ENCODE data around the gene SELENOO.
A peak's percentile ranks its signal among the peaks of the same experiment; 100 is the strongest.

Gene SELENOO

DNA sequence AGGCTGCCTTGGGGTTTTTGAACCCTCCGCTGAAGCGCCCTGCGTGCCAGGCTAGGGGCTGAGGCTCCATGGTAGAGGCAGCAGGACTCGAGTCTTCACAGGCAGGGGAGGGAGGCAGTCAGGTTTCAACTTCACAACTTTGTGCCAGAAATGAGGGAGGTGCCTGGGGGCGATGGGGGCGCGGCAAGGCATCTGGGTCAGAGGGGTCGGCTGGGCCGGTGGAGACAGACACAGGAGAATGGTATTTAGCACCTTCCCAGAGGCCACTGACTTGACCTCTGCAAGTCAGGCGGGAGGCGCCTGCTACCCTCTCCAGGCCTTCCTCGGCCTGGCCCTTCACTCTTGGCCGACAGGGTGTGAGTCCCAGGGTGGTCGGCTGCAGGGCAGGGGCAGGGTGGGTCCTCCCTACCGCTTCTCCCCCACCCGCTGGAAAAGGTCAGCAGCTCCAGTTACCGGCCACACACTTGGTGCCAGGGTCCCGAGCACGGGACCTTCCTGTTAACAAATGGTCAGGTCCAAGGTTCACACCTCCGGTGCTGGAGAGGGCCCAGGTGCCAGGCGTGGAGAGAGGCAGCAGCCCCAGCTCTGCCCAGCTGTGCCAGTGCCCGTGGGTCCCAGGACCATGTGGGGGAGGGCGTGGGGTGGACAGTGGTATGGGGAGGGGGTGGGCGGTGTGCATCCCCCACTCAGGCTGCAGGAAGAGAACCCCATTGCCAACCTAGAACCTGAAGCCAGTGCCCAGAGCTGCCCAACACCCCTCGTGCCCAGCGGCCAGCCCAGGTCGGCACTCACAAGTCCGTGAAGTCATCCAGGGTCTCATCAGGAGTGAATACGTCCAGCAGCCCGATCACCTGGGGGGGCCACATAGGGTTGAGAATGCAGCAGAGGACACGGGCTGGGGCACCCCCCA, 56.9 kb downstream of the SELENOO start:
- CTCF ChIA-PET, result no interaction called here
- Mint-ChIP-seq H3K4me1 (peaks cover 7% of the 10 kb centered on the region), H3K27me3 (peaks cover 46% of the 10 kb centered on the region), H3K4me3 (no peak overlapping the region), H3K9me3 (no peaks in the 10 kb centered on the region), H3K27ac (no peak overlapping the region), H3K36me3 (no peaks in the 10 kb centered on the region)
- DNase-seq, result no peak

- Mint-ChIP-seq H3K36me3 (no peaks in the 10 kb centered on the region), H3K4me3 (no peak overlapping the region), H3K9me3 (no peaks in the 10 kb centered on the region), H3K4me1 (peaks cover 7% of the 10 kb centered on the region), H3K27me3 (peaks cover 55% of the 10 kb centered on the region), H3K27ac (no peak overlapping the region)
- CTCF ChIA-PET, result no interaction called here
- no peak for DNase-seq
Measured at GRCh38 chr22:50258361-50259292, 57.8 kb downstream of the SELENOO start.

DNA sequence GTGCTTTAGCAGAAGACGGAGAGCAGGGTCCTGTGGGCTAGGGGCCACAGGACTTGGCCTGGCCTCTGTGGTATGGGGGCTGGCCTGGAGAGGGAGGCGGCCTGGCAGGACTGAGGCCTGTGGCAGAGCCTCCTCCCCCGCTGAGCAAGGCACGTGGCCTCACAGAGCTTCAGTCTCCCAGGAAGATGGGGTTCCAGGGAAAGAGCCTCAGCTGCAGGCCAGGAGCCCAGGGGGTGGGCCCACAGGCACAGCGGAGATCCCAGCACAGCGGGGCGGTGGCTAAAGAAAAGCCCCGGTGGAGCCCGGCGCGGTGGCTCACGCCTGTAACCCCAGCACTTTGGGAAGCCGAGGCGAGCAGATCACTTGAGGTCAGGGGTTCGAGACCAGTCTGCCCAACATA, 58.5 kb downstream of the SELENOO start:
- Mint-ChIP-seq H3K9me3 (no peaks in the 10 kb centered on the region), H3K27ac (no peak overlapping the region), H3K27me3 (peaks cover 62% of the 10 kb centered on the region), H3K4me3 (no peak overlapping the region), H3K36me3 (no peaks in the 10 kb centered on the region), H3K4me1 (peaks cover 7% of the 10 kb centered on the region)
- CTCF ChIA-PET, result no interaction called here
- no peak for DNase-seq

GRCh38 chr22:50260434-50260800, 59.6 kb downstream of the SELENOO start:
- CTCF ChIA-PET, result interaction anchor here (1.1 to 1.2 kb wide), 2 partner anchors 54 to 82 kb away, joined by 3 read pairs; no protein-coding TSS in a partner anchor
- no peak overlapping the region for H3K27ac Mint-ChIP-seq
- no peak for DNase-seq
- peaks cover 7% of the 10 kb centered on the region for H3K4me1 Mint-ChIP-seq
- H3K27me3 Mint-ChIP-seq, result peaks cover 70% of the 10 kb centered on the region
- no peaks in the 10 kb centered on the region for H3K9me3 Mint-ChIP-seq
- no peak overlapping the region for H3K4me3 Mint-ChIP-seq
- no peaks in the 10 kb centered on the region for H3K36me3 Mint-ChIP-seq

DNA sequence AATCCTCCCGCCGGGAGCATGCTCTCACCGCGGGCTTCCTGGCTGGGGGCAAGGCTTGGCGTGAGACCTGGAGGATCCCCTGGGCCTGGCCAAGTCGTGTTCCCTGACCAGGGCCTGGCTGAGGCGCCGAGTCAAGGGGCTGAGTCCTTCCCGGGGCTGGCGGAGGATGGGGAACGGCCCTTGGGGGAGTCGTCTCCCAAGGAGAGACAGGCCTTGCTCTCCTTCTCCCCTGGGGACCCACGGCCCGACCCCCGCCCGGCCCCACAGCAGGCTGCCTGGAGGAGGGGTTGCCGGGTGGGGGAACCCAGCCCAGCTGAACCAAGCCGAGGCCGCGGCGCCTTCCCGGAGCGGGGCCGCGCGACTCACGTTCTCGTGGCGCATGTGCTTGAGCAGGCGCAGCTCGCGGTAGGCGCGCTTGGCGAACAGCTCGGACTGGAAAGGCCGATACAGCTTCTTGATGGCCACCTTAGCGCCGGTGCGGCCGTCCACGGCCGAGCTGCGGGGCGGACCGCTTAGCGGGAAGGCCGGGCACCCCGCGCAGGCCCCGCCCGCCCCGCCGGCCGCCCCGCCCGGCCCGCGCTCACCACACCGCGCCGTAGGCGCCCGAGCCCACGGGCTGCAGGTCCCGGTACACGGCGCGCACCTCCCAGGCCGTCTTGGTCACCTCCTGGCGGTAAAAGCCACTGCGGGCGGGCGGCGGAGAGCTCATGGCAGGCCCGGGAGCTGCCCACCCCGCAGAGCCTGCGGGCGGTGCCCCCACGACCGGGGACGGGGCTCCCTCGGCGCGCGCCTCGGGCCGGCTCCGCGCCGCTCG, 60.2 kb downstream of the SELENOO start:
- Mint-ChIP-seq H3K27ac (no peak overlapping the region), H3K4me1 (peaks cover 7% of the 10 kb centered on the region), H3K4me3 (no peak overlapping the region), H3K9me3 (no peaks in the 10 kb centered on the region), H3K36me3 (no peaks in the 10 kb centered on the region), H3K27me3 (peaks cover 72% of the 10 kb centered on the region)
- DNase-seq, result peak; percentile 50
- CTCF ChIA-PET, result interaction anchor here (1.1 to 1.2 kb wide), 2 partner anchors 54 to 81 kb away, joined by 3 read pairs; no protein-coding TSS in a partner anchor

DNA sequence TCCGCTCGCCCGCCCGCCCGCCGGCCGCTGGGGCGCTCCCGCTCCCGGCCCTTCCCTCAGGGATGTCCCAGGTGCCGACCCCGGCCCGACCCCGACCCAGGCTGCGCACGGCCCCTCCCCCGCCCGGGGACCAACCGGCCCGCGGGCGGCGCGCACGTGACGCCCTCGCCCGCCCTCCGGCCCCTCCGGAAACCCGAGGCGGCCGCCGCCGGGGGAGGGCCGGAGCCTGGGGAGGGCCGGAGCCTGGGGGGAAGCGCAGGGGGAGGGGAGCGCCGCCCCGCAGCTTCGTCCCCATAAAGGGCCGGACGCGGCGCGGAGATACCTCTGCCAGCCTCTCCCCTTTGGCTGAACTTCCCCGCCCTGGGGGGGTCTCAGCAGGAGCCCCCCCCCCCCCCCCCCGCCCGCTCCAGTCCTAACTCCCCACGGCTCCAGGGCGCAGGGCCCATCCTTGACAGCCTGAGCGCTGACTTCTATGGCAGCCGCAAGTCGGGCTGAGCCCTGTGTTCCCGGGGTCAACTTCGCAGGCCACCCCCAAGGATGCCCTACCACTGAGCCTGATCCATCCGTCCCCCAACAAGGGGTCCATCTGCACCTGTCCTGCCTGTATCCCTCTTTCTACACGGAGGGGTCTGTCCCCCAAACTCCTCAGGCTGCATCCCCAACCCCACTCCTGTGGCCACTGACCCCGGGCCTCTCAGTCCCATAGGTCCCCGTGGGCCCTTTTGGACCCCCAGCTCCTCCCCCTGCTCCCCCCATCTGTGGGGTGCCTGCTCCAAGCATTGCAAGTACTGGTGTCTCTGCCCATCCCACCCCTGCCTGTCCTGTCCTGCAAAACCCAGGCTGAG, 61.0 kb downstream of the SELENOO start, which contains the start of gene MAPK12:
Gene MAPK12, minus strand, starts transcription at position 69 of the 845 bp plus-strand sequence. CDS start 174 bp downstream, outside the sequence.
- peaks cover 7% of the 10 kb centered on the region for H3K4me1 Mint-ChIP-seq
- CTCF ChIA-PET, result interaction anchor here (1.1 to 2.1 kb wide), 4 partner anchors 9 to 80 kb away, joined by 3 to 7 read pairs (median 4); partner anchors contain the start of gene HDAC10
- H3K9me3 Mint-ChIP-seq, result no peaks in the 10 kb centered on the region
- no peaks in the 10 kb centered on the region for H3K36me3 Mint-ChIP-seq
- H3K27me3 Mint-ChIP-seq, result peaks cover 76% of the 10 kb centered on the region
- H3K27ac Mint-ChIP-seq, result no peak within 1 kb of the TSS
- no peak for DNase-seq
- peak within 1 kb of the TSS; percentile 56 for H3K4me3 Mint-ChIP-seq

DNA sequence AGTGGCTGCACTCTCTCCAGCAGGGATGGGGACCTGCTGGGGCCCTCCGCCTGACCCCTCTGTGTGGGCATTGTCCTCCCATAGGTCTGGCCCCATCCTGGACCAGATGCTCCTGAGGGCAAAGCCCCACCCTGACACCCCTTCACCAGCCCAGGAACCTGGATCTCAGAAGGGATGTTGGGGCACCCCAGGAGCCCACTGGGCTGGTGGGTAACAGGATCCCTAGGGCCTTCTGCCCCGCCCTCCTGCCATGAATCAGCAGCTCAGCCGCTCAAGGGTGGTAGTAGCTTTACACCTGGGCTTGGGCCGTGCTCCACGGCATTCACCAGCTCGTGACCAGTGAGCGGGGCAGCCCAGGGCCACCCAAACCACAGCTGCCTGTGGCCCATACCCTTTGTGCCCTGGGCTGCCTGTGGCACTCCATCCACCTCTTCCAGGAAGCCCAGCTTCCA, 61.7 kb downstream of the SELENOO start:
- CTCF ChIA-PET, result interaction anchor here (1.1 to 2.1 kb wide), 3 partner anchors 10 to 80 kb away, joined by 4 to 7 read pairs (median 5); partner anchors contain the start of gene HDAC10
- Mint-ChIP-seq H3K27ac (no peak overlapping the region), H3K27me3 (peaks cover 73% of the 10 kb centered on the region)

GRCh38 chr22:50262973-50263617, 62.3 kb downstream of the SELENOO start:
- no peak overlapping the region for H3K27ac Mint-ChIP-seq
- H3K9me3 Mint-ChIP-seq, result no peaks in the 10 kb centered on the region
- no peak overlapping the region for H3K4me3 Mint-ChIP-seq
- no peak for DNase-seq
- H3K36me3 Mint-ChIP-seq, result no peaks in the 10 kb centered on the region
- peaks cover 9% of the 10 kb centered on the region for H3K4me1 Mint-ChIP-seq
- CTCF ChIA-PET, result interaction anchor here (1.1 to 2.1 kb wide), 3 partner anchors 10 to 79 kb away, joined by 4 to 7 read pairs (median 5); partner anchors contain the start of gene HDAC10
- peaks cover 74% of the 10 kb centered on the region for H3K27me3 Mint-ChIP-seq

More for the DNA sequence above, 61.7 kb downstream of the SELENOO start:
- Mint-ChIP-seq H3K36me3 (no peaks in the 10 kb centered on the region), H3K4me3 (peak overlapping the region; percentile 56), H3K9me3 (no peaks in the 10 kb centered on the region), H3K4me1 (peaks cover 7% of the 10 kb centered on the region)
- DNase-seq, result no peak

GRCh38 chr22:50264104-50264745, 63.4 kb downstream of the SELENOO start:
- Mint-ChIP-seq H3K27ac (no peak overlapping the region), H3K27me3 (peaks cover 75% of the 10 kb centered on the region), H3K36me3 (no peaks in the 10 kb centered on the region), H3K9me3 (no peaks in the 10 kb centered on the region), H3K4me3 (no peak overlapping the region), H3K4me1 (peaks cover 17% of the 10 kb centered on the region)
- CTCF ChIA-PET, result interaction anchor here (1.0 to 2.1 kb wide), 2 partner anchors 11 to 77 kb away, joined by 3 to 7 read pairs; no protein-coding TSS in a partner anchor
- no peak for DNase-seq

DNA sequence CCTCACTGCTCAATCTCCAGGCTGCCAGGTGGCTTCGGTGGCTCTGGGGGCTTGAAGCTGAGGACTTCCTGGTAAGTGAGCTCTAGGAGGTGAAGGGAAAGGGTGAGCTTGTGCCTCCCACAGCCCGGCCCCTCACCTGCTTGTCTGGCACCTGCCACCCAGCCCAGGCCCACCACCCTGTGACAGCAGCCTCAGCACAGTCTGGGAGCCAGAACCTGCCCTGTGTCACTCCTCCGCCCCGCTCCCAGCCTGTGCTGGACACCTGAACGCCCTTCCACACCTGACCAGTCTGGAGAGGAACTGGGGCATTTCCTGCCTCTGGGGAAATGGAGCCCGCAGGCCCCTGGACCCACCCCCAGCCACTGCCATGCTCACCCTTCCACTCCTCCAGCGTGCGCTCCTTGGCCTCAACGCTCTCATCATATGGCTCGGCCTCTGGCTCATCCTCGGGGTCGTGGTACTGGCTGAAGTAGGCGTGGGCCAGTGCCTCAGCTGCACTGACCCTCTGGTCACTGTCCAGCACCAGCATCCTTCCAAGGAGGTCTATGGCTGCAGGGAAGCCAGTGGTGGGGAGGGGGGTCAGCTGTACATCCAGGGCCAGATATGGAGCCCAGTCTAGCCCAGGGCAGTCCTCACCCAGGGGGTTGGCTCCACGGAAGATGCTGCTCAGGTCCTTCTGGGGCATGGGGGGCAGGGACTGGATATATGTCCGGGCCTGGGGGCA, 64.3 kb downstream of the SELENOO start:
- Mint-ChIP-seq H3K4me3 (no peak overlapping the region), H3K27me3 (peaks cover 70% of the 10 kb centered on the region), H3K27ac (no peak overlapping the region), H3K36me3 (no peaks in the 10 kb centered on the region), H3K4me1 (peaks cover 20% of the 10 kb centered on the region), H3K9me3 (no peaks in the 10 kb centered on the region)
- CTCF ChIA-PET, result interaction anchor here (1.0 kb wide), 1 partner anchor 76 kb away, joined by 3 read pairs; no protein-coding TSS in a partner anchor
- DNase-seq, result no peak

DNA sequence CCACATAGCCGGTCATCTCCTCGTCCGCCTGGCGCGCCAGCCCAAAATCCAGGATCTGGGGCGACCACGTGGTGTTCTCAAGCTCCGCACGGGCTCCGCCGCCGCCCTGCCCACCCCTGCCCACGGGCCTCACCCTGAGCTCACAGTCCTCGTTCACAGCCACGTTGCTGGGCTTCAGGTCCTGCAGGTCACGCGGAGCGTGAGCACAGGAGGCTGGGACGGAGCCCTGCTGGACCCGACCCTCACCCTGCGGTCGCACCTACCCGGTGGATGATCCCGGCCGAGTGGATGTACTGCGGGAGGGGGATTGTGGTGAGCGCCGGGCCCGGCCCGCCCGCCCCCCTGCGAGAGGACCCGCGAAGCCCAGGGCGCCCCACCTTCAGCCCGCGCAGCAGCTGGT, 66.2 kb downstream of the SELENOO start:
- no peak overlapping the region for H3K27ac Mint-ChIP-seq
- peaks cover 26% of the 10 kb centered on the region for H3K4me1 Mint-ChIP-seq
- H3K27me3 Mint-ChIP-seq, result peaks cover 70% of the 10 kb centered on the region
- H3K4me3 Mint-ChIP-seq, result no peak overlapping the region
- H3K36me3 Mint-ChIP-seq, result no peaks in the 10 kb centered on the region
- DNase-seq, result no peak
- H3K9me3 Mint-ChIP-seq, result no peaks in the 10 kb centered on the region
- CTCF ChIA-PET, result interaction anchor here (1.2 to 1.5 kb wide), 2 partner anchors 23 to 193 kb away, joined by 3 to 5 read pairs; no protein-coding TSS in a partner anchor

All from activated naive CD4-positive, alpha-beta T cell treated with anti-CD3 and anti-CD28 coated beads, Interleukin-2, amount 10 ng/mL, durations not matched to agents 7 days and 5 days (primary cell).